Right renal cortex interstitium (tissue), 3 donors: ENCODE data around the gene FTCD. TPM values are rescaled to one million over a fixed set of nuclear protein-coding genes. Genes with fewer than 3 reads are reported as not detected.

Experiments used
- DNase-seq, 3 donors: peaks; one replicate each; pipeline ENCODE4 v3.0.0-alpha.2; 2013; ENCODE audit warnings: low read depth in 3 of 3, low spot score in 2 of 3
- polyA plus RNA-seq, 3 donors: library from polyadenylated mRNA; unstranded; fragments of 120-200 nt; gene quantifications; one replicate each; pipeline ENCODE4 v1.2.1, GENCODE V29; 2013; ENCODE audit not compliant: insufficient read length in 3 of 3

The FTCD gene
- polyA plus RNA-seq, 3 donors: 15.1 to 23.2 (median 22.6) TPM

DNA sequence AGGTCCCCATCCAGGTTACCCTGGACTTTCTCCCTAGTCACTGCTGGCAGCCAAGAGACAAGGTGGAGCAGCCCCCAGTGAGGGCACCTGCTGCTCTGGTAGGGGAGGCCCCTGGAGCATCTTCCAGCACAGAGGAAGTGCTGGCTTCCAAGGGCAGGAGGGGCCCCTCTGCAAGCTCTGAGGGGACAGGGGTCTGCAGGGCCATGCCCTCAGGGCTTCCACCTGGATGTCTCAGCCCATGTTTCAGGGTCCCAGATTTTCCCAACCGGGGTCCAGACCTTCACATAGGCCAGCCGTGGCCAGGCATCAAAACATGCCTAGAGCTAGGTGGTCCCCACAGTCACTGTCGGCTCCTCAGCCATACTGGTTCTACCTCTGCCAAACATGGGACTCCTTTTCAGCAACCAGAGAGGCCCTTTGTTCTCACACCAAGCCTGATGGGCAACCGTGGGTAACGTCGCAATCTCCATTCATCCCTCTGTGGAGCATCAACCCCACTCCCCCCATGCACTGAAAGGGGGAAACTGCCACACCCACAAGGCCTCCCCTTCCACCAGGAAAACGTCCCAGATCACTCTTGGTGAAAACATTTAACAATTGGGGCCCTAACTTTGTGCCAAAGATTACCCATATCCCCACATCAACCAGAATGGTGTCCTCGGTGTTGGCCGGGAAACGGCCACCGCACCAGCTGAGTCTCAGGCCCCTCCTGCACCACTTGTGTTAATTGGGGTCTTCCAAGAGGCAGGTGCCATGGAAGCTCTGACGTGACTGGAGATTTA is 59.4 kb downstream of the FTCD start:
- no peak for DNase-seq

DNA sequence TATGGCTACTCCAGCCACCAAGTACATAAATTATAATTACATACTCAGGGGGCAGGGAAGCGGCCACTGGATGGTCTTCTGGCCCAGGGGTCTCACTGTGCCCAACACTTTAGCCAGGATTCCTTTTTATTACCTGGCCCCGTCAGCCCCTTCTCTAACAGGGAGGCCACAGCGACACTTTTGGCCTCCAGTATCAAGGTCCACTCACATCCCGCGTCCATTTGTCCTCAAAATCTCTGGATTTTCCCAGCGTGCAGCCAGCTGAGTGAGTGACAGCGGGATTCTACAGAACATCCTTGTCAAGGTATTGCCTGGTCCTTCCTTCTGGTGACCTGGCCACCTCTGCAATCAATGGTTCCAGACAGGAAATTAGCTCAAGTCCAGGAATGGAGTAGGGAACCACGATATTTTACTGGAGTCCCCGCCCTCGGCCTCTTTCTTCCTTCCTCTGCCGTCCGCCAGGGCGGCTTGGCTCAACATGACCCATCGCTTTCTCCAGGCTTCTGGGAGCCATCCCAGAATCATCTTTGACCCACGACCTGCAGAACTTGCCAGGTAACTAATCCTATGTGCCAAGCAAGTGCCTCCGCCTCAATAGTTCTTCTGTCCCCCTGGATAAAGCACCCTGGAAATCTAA is 60.2 kb downstream of the FTCD start:
- DNase-seq: no peak

DNA sequence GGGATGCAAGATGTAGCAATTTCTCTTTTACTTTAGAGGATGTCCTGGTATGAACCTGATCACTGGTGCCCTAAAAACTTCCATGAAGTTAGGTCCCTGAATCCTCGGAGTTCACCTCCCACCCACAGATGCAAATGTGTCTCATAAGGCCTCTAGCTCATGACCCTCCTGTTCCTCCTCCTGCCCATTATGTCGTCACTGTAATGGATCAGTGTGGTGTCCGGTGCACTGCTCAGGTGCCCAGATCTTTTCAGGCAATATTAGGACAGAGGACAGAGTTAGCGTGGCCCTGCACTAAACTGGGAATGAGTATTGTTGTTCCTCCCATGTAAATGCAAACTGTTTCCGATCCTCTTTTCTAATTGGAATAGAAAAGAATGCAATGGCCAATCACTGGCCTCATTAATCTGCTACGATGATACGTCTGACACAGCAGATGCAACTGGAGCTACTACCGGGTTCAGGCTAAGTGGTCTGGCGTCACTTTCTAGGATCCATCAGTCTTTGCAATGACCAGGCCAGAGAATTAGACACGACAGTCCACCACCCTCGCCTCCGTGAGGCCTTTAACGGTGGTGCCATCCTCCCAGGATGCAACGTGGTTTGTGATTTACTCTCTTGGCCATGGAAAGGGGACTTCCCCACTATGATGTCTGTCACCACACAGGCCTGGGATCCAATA is 60.8 kb downstream of the FTCD start:
- no peak for DNase-seq

DNA sequence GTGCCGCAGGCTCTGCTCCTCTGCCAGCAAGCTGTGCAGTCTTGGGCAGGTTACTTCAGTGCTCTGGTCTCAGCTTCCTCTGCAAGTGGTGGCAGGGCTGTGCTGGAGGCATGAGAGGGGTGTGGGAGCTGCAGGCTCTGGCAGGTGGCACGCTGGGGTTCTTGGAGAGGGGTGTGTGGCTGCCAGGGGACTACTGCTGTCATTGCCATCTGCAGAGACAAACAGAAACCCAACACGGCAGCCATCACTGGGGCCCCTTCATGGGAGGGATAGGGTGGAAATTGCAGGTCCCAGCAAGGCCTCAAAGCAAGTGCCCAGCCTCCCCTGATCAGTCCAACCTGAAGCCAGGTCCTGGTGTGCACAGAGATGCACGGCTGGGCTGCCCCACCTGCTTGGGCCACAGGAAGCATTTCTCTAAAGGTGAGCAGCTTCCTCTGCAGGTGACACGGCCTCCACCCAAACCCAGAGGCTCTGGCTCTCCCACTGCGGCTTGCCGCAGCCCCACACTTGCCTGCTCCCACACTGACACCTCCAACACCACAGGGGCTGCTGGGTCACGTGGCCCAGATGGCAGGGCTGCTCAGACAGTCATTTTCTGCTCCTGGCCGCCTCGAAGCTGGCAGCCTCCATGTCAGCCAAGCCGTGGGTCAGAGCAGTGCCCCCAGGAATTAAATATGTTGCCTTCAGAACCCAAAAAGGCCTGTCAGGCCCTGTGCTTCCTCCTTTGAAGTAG is 61.5 kb downstream of the FTCD start:
- DNase-seq: no peak

DNA sequence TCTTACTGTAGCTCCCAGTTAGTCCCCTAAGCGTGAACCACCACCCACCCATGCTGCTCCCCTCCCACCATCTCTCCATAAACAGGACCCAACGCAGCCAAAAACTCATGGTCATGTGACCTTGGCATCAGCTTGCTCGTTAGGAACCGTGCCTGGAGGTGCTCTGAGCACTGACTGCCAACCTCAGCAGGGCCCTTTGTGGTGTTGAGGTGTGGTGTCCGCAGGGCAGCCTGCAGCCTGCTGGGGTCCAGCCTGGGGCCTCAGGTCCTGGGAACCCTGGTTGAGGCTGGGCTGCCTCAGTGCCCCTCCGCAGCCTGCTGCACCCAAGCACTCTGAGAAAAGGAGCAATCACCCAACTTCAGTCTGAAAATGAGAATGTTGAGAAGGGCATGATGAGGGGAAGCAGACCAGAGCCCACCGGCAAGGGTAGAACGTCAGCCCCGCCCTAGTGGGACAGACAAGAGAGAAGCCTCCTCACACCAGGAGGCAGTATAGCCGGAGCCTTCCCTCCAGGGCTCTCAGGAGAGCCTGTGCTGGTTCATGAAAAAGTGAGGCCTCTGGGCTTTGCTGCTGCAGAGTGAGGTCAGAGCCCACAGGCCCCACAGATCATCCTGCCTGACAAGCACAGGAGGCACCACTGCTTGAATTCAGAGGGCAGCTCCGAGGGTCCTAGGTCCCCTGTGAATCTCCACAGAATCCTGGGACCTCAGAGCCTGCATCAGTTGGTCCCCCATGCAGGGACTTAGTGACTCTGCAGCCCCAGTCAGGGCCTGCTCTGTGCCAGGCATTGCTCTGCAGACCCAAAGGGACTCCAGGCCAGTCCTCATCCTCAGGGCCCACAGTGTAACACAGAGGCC is 62.3 kb downstream of the FTCD start:
- no peak for DNase-seq

DNA sequence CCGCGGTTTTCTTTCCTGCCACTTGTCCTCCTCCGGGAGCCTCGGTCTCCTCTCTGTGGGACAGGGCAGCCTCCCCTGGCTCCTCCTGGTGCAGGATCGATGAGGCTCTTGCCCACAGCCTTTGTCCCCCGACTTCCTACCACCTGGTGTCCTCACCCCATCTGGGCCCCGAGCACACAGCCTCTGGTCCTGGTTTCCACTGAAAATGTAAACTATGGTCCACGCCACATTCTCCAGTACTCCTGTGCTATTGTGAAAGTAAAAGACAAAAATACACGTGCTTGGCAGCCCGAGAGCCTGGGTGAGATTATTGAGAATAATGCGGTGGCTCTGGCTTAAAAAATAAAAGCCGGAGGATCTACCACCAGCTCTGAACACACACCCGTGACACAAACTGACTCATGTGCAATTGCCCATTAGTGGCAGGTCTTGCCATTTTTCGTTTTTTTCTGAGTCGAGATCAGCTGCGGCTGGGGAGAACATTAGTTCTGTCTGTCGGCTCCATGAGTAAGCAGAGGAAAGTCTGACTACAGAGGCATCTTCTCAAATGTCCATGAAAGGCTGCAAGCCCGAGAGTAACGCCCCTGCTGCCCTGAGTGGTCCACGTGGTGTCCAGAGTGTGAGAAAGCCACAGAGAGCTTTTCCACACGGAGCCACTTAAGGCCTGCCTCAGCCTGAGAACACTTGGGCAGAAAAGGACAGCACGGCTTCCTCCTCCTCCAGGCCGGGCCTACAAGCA is 63.2 kb downstream of the FTCD start:
- no peak for DNase-seq

DNA sequence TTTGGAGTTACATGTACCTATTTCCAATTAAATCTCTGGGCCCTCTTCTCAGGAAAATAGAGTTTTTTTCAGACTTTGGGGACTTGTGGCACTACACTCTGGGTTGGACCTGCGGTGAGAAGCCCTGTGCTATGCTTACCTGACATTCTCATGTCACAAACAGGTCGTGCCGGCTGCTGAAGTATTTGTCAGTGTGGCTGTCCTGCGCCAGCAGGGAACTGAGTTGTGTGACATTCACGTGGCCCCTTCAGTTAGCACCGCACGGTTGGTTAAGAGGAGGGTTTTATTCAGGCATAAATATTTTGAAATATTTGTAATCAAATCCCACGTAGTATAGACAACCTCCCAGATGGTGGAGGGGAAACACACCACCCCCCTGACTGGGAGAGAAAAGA is 63.8 kb downstream of the FTCD start:
- DNase-seq: no peak

DNA sequence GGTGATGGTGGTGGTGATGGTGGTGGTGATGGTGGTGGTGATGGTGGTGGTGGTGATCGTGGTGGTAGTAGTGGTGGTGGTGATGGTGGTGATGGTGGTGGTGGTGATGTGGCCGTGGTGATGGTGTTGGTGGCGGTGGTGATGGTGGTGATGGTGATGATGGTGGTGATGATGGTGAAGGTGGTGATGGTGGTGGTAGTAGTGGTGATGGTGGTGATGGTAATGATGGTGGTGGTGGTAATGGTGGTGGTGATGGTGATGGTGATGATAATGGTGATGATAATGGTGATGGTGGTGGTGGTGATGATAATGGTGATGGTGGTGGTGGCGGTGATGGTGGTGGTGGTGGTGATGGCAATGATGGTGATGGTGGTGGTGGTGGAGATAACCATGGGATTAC is 64.3 kb downstream of the FTCD start:
- no peak for DNase-seq

DNA sequence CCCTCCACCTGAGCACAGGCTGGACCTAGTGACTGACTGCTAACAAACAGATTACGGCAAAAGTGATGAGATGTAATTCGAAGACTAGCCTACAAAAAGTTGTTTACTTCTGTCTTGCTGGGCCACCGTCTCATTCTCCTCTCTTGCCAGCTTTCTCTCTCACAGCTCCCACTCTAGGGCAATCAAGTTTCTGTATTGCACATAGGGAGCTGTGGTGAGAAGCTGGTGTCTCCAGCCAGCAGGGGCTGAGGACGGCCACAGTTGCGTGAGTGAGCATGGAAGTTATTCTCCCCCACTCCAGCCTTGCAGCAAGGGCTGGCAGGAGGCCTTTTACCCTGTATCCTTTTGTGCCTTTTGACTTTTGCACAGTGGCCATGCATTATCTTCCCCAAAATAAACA is 66.1 kb downstream of the FTCD start:
- no peak for DNase-seq

DNA sequence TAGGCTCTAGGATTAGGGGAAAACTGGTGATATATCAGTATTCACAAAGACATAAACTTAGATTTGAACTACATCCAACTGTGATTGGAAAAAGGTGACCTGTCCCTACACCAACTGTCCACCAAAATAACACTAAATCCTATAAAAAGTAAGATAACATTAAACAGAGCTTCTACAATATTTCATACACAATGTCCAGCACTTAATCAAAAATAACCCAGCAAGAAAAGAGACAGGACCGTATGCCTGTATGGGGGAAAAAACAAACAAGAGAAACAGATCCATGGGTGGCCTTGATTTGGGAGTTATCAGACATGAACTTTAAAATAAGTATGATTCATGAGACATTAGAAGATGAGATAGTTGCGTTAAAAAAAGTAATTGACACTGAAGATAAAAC is 67.2 kb downstream of the FTCD start:
- DNase-seq: no peak

DNA sequence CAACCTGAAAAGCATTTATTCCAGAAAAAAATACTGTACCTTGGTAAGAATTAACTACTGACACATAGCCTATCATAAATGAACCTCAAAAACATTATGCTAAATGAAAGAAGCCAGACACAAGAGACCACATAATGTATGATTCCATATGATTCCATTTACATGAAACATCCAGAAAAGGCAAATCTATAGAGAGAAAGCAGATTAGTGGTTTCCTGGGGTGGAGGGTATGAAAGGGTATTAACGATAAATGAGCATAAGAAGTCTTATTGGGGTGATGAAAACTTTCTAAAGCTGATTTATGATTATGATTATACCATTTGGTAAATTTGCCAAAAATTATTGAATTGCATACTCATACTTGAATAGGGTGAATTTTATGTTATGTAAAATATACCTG is 67.7 kb downstream of the FTCD start:
- no peak for DNase-seq

Other genes starting within 250 kb of the FTCD start
- gene COL6A1, start 173.8 kb downstream of the FTCD start, polyA plus RNA-seq: 100 to 1,000 TPM; 201 to 207 (median 205) TPM
- 100 to 1,000 TPM; 160 to 172 (median 170) TPM for gene COL6A2, start 57.5 kb downstream of the FTCD start, polyA plus RNA-seq
- 10 to 100 TPM; 11.2 to 11.4 (median 11.4) TPM for gene SPATC1L, start 28.9 kb upstream of the FTCD start, polyA plus RNA-seq
- gene LSS, start 73.2 kb upstream of the FTCD start, polyA plus RNA-seq: 10 to 100 TPM; 22.8 to 33.3 (median 29.7) TPM
- 10 to 100 TPM; 66.9 to 74.4 (median 70.3) TPM for gene MCM3AP, start 130.0 kb upstream of the FTCD start, polyA plus RNA-seq
- gene YBEY, start 130.8 kb upstream of the FTCD start, polyA plus RNA-seq: 10 to 100 TPM; 22.8 to 25.0 (median 24.7) TPM
- 1 to 10 TPM; 6.7 to 8.1 (median 7.4) TPM for gene C21orf58, start 168.3 kb upstream of the FTCD start, polyA plus RNA-seq
- gene PCNT, start 168.6 kb upstream of the FTCD start, polyA plus RNA-seq: 10 to 100 TPM; 27.2 to 32.5 (median 29.3) TPM